ENCODE measurements around the gene ETFB. TPM values are rescaled to one million over a fixed set of nuclear protein-coding genes. Genes with fewer than 3 reads are reported as not detected.

The ETFB gene
- total RNA-seq, 4 donors from 2014 or later, result 56.7 to 69.7 (median 63.6) TPM

GRCh38 chr19:51382004-51382403, 15.8 kb upstream of the ETFB start:
- Histone ChIP-seq H3K27ac (no peak overlapping the region), H3K9me3 (no peaks in the 10 kb centered on the region), H3K27me3 (no peaks in the 10 kb centered on the region), H3K36me3 (no peaks in the 10 kb centered on the region), H3K4me3 (no peak overlapping the region), H3K4me1 (no peaks in the 10 kb centered on the region)
- 100% methylated on average over 4 of the region's 4 CpGs for WGBS
- TF ChIP-seq EP300 (IDR thresholded peaks at IDR 0.05) (no peak), CTCF (IDR thresholded peaks at IDR 0.05) (no peak), POLR2A (IDR thresholded peaks at IDR 0.05) (no peak), POLR2AphosphoS5 (IDR thresholded peaks at IDR 0.05) (no peak)
- no peak for DNase-seq (ENCODE audit: low spot score in 2 of 2)

GRCh38 chr19:51380379-51380778, 14.2 kb upstream of the ETFB start:
- Histone ChIP-seq H3K9me3 (no peaks in the 10 kb centered on the region), H3K4me3 (no peak overlapping the region), H3K4me1 (no peaks in the 10 kb centered on the region), H3K27ac (no peak overlapping the region), H3K36me3 (no peaks in the 10 kb centered on the region), H3K27me3 (no peaks in the 10 kb centered on the region)
- DNase-seq (ENCODE audit: low spot score in 2 of 2), result no peak
- TF ChIP-seq POLR2A (IDR thresholded peaks at IDR 0.05) (no peak), EP300 (IDR thresholded peaks at IDR 0.05) (no peak), POLR2AphosphoS5 (IDR thresholded peaks at IDR 0.05) (no peak), CTCF (IDR thresholded peaks at IDR 0.05) (no peak)
- 94% methylated on average over 9 of the region's 9 CpGs for WGBS

- no peak overlapping the region for H3K27ac ChIP-seq
- no peaks in the 10 kb centered on the region for H3K4me1 ChIP-seq
- no peaks in the 10 kb centered on the region for H3K36me3 ChIP-seq
- no peaks in the 10 kb centered on the region for H3K9me3 ChIP-seq
- 75% methylated on average over 2 of the region's 2 CpGs for whole genome bisulfite sequencing
- DNase-seq (ENCODE audit: low spot score in 2 of 2), result no peak
- TF ChIP-seq POLR2AphosphoS5 (IDR thresholded peaks at IDR 0.05), result no peak
- TF ChIP-seq EP300 (IDR thresholded peaks at IDR 0.05), result no peak
- TF ChIP-seq POLR2A (IDR thresholded peaks at IDR 0.05), result no peak
- TF ChIP-seq CTCF (IDR thresholded peaks at IDR 0.05), result no peak
- no peak overlapping the region for H3K4me3 ChIP-seq
- H3K27me3 ChIP-seq, result no peaks in the 10 kb centered on the region
Measured at GRCh38 chr19:51377422-51377821, 11.2 kb upstream of the ETFB start.

- H3K27ac ChIP-seq, result no peak overlapping the region
- no peak overlapping the region for H3K4me3 ChIP-seq
- H3K27me3 ChIP-seq, result no peaks in the 10 kb centered on the region
- no peaks in the 10 kb centered on the region for H3K9me3 ChIP-seq
- 78% methylated on average over 10 of the region's 11 CpGs for WGBS
- H3K36me3 ChIP-seq, result no peaks in the 10 kb centered on the region
- no peaks in the 10 kb centered on the region for H3K4me1 ChIP-seq
- TF ChIP-seq CTCF (IDR thresholded peaks at IDR 0.05) (no peak), POLR2AphosphoS5 (IDR thresholded peaks at IDR 0.05) (no peak), EP300 (IDR thresholded peaks at IDR 0.05) (no peak), POLR2A (IDR thresholded peaks at IDR 0.05) (no peak)
- no peak for DNase-seq (ENCODE audit: low spot score in 2 of 2)
Measured at GRCh38 chr19:51375504-51376221, 9.5 kb upstream of the ETFB start.

GRCh38 chr19:51372649-51373504, 6.7 kb upstream of the ETFB start, which contains the start of gene NKG7:
Gene NKG7, minus strand, starts transcription at chr19:51372654. Its CDS starts 119 bp downstream, at chr19:51372535.
- H3K27me3 ChIP-seq, result no peaks in the 10 kb centered on the region
- TF ChIP-seq POLR2AphosphoS5 (IDR thresholded peaks at IDR 0.05) (no peak), POLR2A (IDR thresholded peaks at IDR 0.05) (no peak)
- H3K27ac ChIP-seq, result no peak within 1 kb of the TSS
- no peak within 1 kb of the TSS for H3K4me3 ChIP-seq
- H3K9me3 ChIP-seq, result no peaks in the 10 kb centered on the region
- no peaks in the 10 kb centered on the region for H3K36me3 ChIP-seq
- DNase-seq (ENCODE audit: low spot score in 2 of 2), result no peak
- 52% methylated on average over 8 of the region's 9 CpGs for WGBS
- H3K4me1 ChIP-seq, result peaks cover 5% of the 10 kb centered on the region
